ENCODE data around the gene TTC24. TPM values are rescaled to one million over a fixed set of nuclear protein-coding genes. Genes with fewer than 3 reads are reported as not detected.
"Not testable (repeated sequence)": the region's sequence is repeated elsewhere in the genome, so short reads cannot be mapped to it uniquely, and the experiment has no call there.

TTC24 gene
- total and polyA plus RNA-seq, 2 experiments from 2014 or later = not detected

GRCh38 chr1:156551066-156551643, 28.4 kb upstream of the TTC24 start:
- Histone ChIP-seq H3K4me3 (no peak overlapping the region), H3K36me3 (replicated peaks; ENCODE audit: insufficient read depth, low read depth) (no peaks in the 10 kb centered on the region), H3K79me2 (no peaks in the 10 kb centered on the region), H3K9me2 (replicated peaks; ENCODE audit: insufficient read depth) (no peaks in the 10 kb centered on the region), H3K4me1 (ENCODE audit: insufficient read depth) (no peaks in the 10 kb centered on the region), H3K4me2 (no peak overlapping the region), H3K9me3 (ENCODE audit: low read depth) (no peaks in the 10 kb centered on the region), H2AFZ (no peak overlapping the region), H3K27me3 (no peaks in the 10 kb centered on the region), H4K20me1 (ENCODE audit: insufficient read depth, poor library complexity, severe bottlenecking) (no peaks in the 10 kb centered on the region), H3K27ac (no peak overlapping the region)
- TF ChIP-seq CTCF (IDR thresholded peaks at IDR 0.05; ENCODE audit: poor library complexity) = no peak
- no peak for TF ChIP-seq EZH2 (IDR thresholded peaks at IDR 0.05; ENCODE audit: borderline replicate concordance)
- TF ChIP-seq EZH2phosphoT487 (IDR thresholded peaks at IDR 0.05; ENCODE audit: low read depth, severe bottlenecking, unreplicated experiment) = no peak
- 68% methylated on average over 3 of the region's 3 CpGs for WGBS (ENCODE audit: low lambda C conversion rate, missing lambda C conversion rate)
- no peak for DNase-seq (ENCODE audit: low spot score)

- no peaks in the 10 kb centered on the region for H3K36me3 ChIP-seq (replicated peaks; ENCODE audit: insufficient read depth, low read depth)
- H3K9me3 ChIP-seq (ENCODE audit: low read depth) = no peaks in the 10 kb centered on the region
- no peak overlapping the region for H2AFZ ChIP-seq
- no peak for TF ChIP-seq CTCF (IDR thresholded peaks at IDR 0.05; ENCODE audit: poor library complexity)
- no peak for TF ChIP-seq EZH2phosphoT487 (IDR thresholded peaks at IDR 0.05; ENCODE audit: low read depth, severe bottlenecking, unreplicated experiment)
- TF ChIP-seq EZH2 (IDR thresholded peaks at IDR 0.05; ENCODE audit: borderline replicate concordance) = no peak
- no peaks in the 10 kb centered on the region for H4K20me1 ChIP-seq (ENCODE audit: insufficient read depth, poor library complexity, severe bottlenecking)
- no peak overlapping the region for H3K4me3 ChIP-seq
- H3K27me3 ChIP-seq = no peaks in the 10 kb centered on the region
- no peaks in the 10 kb centered on the region for H3K4me1 ChIP-seq (ENCODE audit: insufficient read depth)
- 94% methylated on average over 6 of the region's 6 CpGs for WGBS (ENCODE audit: low lambda C conversion rate, missing lambda C conversion rate)
- DNase-seq (ENCODE audit: low spot score) = no peak
- H3K79me2 ChIP-seq = no peaks in the 10 kb centered on the region
- H3K4me2 ChIP-seq = no peak overlapping the region
- H3K9me2 ChIP-seq (replicated peaks; ENCODE audit: insufficient read depth) = no peaks in the 10 kb centered on the region
- H3K27ac ChIP-seq = no peak overlapping the region
These were observed 27.7 kb upstream of the TTC24 start for GRCh38 chr1:156551869-156552268.

GRCh38 chr1:156552518-156552917, 27.0 kb upstream of the TTC24 start:
- H4K20me1 ChIP-seq (ENCODE audit: insufficient read depth, poor library complexity, severe bottlenecking) = no peaks in the 10 kb centered on the region

GRCh38 chr1:156552937-156553336, 26.6 kb upstream of the TTC24 start:
- H3K36me3 ChIP-seq (replicated peaks; ENCODE audit: insufficient read depth, low read depth); H3K9me2 ChIP-seq (replicated peaks; ENCODE audit: insufficient read depth): not testable (repeated sequence)
- WGBS (ENCODE audit: low lambda C conversion rate, missing lambda C conversion rate) = 92% methylated on average over 4 of the region's 4 CpGs

More at GRCh38 chr1:156552518-156552917, 27.0 kb upstream of the TTC24 start:
- no peaks in the 10 kb centered on the region for H3K27me3 ChIP-seq
- no peaks in the 10 kb centered on the region for H3K36me3 ChIP-seq (replicated peaks; ENCODE audit: insufficient read depth, low read depth)
- no peak for DNase-seq (ENCODE audit: low spot score)
- 74% methylated on average over 5 of the region's 5 CpGs for WGBS (ENCODE audit: low lambda C conversion rate, missing lambda C conversion rate)
- H2AFZ ChIP-seq = no peak overlapping the region
- no peaks in the 10 kb centered on the region for H3K4me1 ChIP-seq (ENCODE audit: insufficient read depth)
- H3K4me2 ChIP-seq = no peak overlapping the region
- no peaks in the 10 kb centered on the region for H3K9me3 ChIP-seq (ENCODE audit: low read depth)
- no peak overlapping the region for H3K27ac ChIP-seq
- no peak overlapping the region for H3K4me3 ChIP-seq
- no peaks in the 10 kb centered on the region for H3K9me2 ChIP-seq (replicated peaks; ENCODE audit: insufficient read depth)
- no peaks in the 10 kb centered on the region for H3K79me2 ChIP-seq
- TF ChIP-seq EZH2 (IDR thresholded peaks at IDR 0.05; ENCODE audit: borderline replicate concordance) = no peak
- no peak for TF ChIP-seq EZH2phosphoT487 (IDR thresholded peaks at IDR 0.05; ENCODE audit: low read depth, severe bottlenecking, unreplicated experiment)
- TF ChIP-seq CTCF (IDR thresholded peaks at IDR 0.05; ENCODE audit: poor library complexity) = no peak

More at GRCh38 chr1:156552937-156553336, 26.6 kb upstream of the TTC24 start:
- not testable (repeated sequence) for H3K27ac ChIP-seq; H3K27me3 ChIP-seq; DNase-seq (ENCODE audit: low spot score); H3K4me1 ChIP-seq (ENCODE audit: insufficient read depth); H2AFZ ChIP-seq; H3K4me2 ChIP-seq; H4K20me1 ChIP-seq (ENCODE audit: insufficient read depth, poor library complexity, severe bottlenecking); H3K9me3 ChIP-seq (ENCODE audit: low read depth); H3K4me3 ChIP-seq; H3K79me2 ChIP-seq

Measured in hepatocyte (in vitro differentiated cells).